ENCODE measurements around the gene TRIM41. TPM values are rescaled to one million over a fixed set of nuclear protein-coding genes. Genes with fewer than 3 reads are reported as not detected.

The TRIM41 gene
- total and polyA plus RNA-seq, 2 experiments from 2014 or later: 6.2 to 8.7 TPM

DNA sequence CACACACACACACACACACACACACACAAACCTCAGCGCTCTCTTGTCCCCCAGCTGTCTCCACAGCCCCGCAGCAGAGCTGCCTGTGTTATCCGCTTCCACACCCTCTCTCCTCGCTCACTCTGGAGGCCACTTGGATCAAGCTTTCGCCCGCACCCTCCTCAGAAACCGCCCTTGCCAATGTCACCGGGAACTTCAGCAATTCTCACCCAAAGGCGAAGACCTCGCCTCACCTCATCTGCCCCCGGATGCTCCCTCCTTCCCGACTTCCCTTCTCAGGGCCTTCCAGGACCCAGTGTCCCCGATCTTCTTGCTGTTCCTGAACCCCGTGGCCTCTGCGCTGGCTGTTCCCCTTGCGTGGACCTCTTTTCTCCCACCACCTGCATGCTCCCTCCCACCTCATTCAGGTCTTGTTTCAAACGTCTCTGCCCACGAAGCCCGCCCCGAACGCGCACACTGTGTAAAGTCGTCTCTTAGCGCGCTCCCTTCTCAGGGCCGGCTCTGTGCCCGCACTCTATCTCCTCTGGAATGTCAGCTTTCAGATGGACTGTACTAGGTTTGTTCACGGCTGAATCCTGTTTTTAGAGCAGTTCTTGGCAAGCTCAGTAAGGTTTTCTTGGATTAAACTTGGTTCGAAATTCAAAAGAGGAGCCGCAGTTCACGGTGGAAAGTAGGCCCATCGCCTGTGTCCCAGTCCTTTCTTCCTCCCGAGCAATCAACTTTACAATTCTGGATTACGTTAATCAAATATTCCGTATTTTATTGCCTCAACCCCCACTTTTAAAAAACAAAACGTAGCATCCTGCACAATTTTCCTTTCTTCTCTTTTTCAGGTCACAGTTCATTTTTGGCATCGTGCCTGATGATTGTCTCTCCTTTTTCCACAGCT is 17.1 kb upstream of the TRIM41 start:
- TF ChIP-seq ZNF331 (CRISPR knock-in tag; IDR thresholded peaks at IDR 0.05; ENCODE audit: low read depth) (no peak), EZH2 (IDR thresholded peaks at IDR 0.05; ENCODE audit: low read depth, unreplicated experiment) (peak; percentile 84), EZH2phosphoT487 (IDR thresholded peaks at IDR 0.05; ENCODE audit: unreplicated experiment) (peak; percentile 74)
- peaks cover 20% of the 10 kb centered on the region for H3K4me1 Mint-ChIP-seq
- H2AFZ ChIP-seq: peak overlapping the region; percentile 96
- H3K9me2 ChIP-seq (ENCODE audit: insufficient read depth): no peaks in the 10 kb centered on the region
- no peaks in the 10 kb centered on the region for H3K79me2 ChIP-seq (replicated peaks; ENCODE audit: insufficient read depth)
- no peaks in the 10 kb centered on the region for H4K20me1 ChIP-seq (replicated peaks; ENCODE audit: insufficient read depth)
- peaks cover 17% of the 10 kb centered on the region for H3K36me3 Mint-ChIP-seq (ENCODE audit: low read depth)
- H3K27ac Mint-ChIP-seq: no peak overlapping the region
- H3K27me3 Mint-ChIP-seq (ENCODE audit: insufficient read depth, low read depth, poor library complexity): peaks cover 68% of the 10 kb centered on the region
- peaks cover 10% of the 10 kb centered on the region; the same call in 1 of the 2 replicates for H3F3A ChIP-seq (replicated peaks; ENCODE audit: low read depth)
- peak overlapping the region; percentile 79 for H3K4me3 ChIP-seq
- peak overlapping the region; percentile 94 for H3K4me3 Mint-ChIP-seq
- H3K9me3 Mint-ChIP-seq: peaks cover 20% of the 10 kb centered on the region
- H3K4me1 ChIP-seq (ENCODE audit: insufficient read depth): peaks cover 18% of the 10 kb centered on the region
- peak overlapping the region; percentile 91 for H3K4me2 ChIP-seq
- no peak for DNase-seq (ENCODE audit: low spot score)
- ATAC-seq: peak; percentile 4
- no peak overlapping the region for H3K27ac ChIP-seq (ENCODE audit: low read depth)
- H3K36me3 ChIP-seq (ENCODE audit: insufficient read depth): no peaks in the 10 kb centered on the region
- H3K27me3 ChIP-seq (ENCODE audit: insufficient read depth): peaks cover 56% of the 10 kb centered on the region

DNA sequence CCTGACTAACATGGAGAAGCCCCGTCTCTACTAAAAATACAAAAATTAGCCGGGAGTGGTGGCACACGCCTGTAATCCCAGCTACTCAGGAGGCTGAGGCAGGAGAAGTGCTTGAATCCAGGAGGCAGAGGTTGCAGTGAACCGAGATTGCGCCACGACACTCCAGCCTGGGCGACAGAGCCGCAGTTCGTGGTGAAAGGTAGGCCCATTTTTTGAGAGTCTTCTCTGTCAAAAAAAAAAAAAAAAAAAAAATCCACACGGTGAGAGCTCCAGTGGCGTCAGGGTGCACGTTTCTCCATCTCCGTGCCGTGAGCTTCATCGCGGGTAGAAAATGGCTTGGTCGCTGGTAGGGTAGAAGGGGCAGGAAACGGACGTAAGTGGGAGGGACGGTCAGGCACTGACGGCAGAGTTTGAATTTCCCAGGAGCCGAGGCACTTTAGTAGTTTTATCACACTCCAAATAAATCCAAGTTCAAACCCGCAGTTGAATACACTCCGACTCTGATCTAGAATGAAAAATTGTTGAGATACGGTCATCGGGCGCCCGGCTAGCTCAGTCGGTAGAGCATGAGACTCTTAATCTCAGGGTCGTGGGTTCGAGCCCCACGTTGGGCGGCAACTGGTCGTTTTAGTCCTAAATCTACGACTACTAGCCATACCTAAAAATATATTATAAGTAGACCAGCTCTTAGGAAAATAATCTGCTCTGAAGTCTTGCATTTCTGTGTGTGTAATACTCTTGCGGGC is 15.7 kb upstream of the TRIM41 start:
- Mint-ChIP-seq H3K36me3 (ENCODE audit: low read depth) (peaks cover 17% of the 10 kb centered on the region), H3K4me3 (peak overlapping the region; percentile 94), H3K9me3 (peaks cover 20% of the 10 kb centered on the region), H3K27ac (peak overlapping the region; percentile 75), H3K27me3 (ENCODE audit: insufficient read depth, low read depth, poor library complexity) (peaks cover 54% of the 10 kb centered on the region), H3K4me1 (peaks cover 14% of the 10 kb centered on the region)
- Histone ChIP-seq H3F3A (replicated peaks; ENCODE audit: low read depth) (peaks cover 10% of the 10 kb centered on the region; the same call in 1 of the 2 replicates), H4K20me1 (replicated peaks; ENCODE audit: insufficient read depth) (no peaks in the 10 kb centered on the region; the same call in 1 of the 2 replicates), H3K27ac (ENCODE audit: low read depth) (no peak overlapping the region), H2AFZ (peak overlapping the region; percentile 64), H3K36me3 (ENCODE audit: insufficient read depth) (no peaks in the 10 kb centered on the region), H3K4me2 (peak overlapping the region; percentile 72), H3K4me1 (ENCODE audit: insufficient read depth) (peaks cover 15% of the 10 kb centered on the region; the same call in 1 of the 2 replicates), H3K79me2 (replicated peaks; ENCODE audit: insufficient read depth) (no peaks in the 10 kb centered on the region), H3K27me3 (ENCODE audit: insufficient read depth) (peaks cover 42% of the 10 kb centered on the region), H3K9me2 (ENCODE audit: insufficient read depth) (no peaks in the 10 kb centered on the region), H3K4me3 (peak overlapping the region; percentile 79)
- ATAC-seq: peak; percentile 15
- peak; percentile 88 for DNase-seq (ENCODE audit: low spot score)
- TF ChIP-seq, protein P1, sequence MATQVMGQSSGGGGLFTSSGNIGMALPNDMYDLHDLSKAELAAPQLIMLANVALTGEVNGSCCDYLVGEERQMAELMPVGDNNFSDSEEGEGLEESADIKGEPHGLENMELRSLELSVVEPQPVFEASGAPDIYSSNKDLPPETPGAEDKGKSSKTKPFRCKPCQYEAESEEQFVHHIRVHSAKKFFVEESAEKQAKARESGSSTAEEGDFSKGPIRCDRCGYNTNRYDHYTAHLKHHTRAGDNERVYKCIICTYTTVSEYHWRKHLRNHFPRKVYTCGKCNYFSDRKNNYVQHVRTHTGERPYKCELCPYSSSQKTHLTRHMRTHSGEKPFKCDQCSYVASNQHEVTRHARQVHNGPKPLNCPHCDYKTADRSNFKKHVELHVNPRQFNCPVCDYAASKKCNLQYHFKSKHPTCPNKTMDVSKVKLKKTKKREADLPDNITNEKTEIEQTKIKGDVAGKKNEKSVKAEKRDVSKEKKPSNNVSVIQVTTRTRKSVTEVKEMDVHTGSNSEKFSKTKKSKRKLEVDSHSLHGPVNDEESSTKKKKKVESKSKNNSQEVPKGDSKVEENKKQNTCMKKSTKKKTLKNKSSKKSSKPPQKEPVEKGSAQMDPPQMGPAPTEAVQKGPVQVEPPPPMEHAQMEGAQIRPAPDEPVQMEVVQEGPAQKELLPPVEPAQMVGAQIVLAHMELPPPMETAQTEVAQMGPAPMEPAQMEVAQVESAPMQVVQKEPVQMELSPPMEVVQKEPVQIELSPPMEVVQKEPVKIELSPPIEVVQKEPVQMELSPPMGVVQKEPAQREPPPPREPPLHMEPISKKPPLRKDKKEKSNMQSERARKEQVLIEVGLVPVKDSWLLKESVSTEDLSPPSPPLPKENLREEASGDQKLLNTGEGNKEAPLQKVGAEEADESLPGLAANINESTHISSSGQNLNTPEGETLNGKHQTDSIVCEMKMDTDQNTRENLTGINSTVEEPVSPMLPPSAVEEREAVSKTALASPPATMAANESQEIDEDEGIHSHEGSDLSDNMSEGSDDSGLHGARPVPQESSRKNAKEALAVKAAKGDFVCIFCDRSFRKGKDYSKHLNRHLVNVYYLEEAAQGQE (IDR thresholded peaks at IDR 0.05; ENCODE audit: unreplicated experiment): no peak
- TF ChIP-seq ZNF114 (CRISPR knock-in tag; IDR thresholded peaks at IDR 0.05) (no peak), CREB1 (CRISPR knock-in tag; IDR thresholded peaks at IDR 0.05; ENCODE audit: low read depth) (no peak), JUNB (IDR thresholded peaks at IDR 0.05; ENCODE audit: unreplicated experiment) (no peak), POLR2AphosphoS5 (IDR thresholded peaks at IDR 0.05; ENCODE audit: low read depth) (no peak), NANOG (IDR thresholded peaks at IDR 0.05; ENCODE audit: borderline replicate concordance) (no peak), ZNF331 (CRISPR knock-in tag; IDR thresholded peaks at IDR 0.05; ENCODE audit: low read depth) (no peak), EZH2 (IDR thresholded peaks at IDR 0.05; ENCODE audit: low read depth, unreplicated experiment) (no peak), EZH2phosphoT487 (IDR thresholded peaks at IDR 0.05; ENCODE audit: unreplicated experiment) (no peak)
- TF ChIP-seq, protein P2, sequence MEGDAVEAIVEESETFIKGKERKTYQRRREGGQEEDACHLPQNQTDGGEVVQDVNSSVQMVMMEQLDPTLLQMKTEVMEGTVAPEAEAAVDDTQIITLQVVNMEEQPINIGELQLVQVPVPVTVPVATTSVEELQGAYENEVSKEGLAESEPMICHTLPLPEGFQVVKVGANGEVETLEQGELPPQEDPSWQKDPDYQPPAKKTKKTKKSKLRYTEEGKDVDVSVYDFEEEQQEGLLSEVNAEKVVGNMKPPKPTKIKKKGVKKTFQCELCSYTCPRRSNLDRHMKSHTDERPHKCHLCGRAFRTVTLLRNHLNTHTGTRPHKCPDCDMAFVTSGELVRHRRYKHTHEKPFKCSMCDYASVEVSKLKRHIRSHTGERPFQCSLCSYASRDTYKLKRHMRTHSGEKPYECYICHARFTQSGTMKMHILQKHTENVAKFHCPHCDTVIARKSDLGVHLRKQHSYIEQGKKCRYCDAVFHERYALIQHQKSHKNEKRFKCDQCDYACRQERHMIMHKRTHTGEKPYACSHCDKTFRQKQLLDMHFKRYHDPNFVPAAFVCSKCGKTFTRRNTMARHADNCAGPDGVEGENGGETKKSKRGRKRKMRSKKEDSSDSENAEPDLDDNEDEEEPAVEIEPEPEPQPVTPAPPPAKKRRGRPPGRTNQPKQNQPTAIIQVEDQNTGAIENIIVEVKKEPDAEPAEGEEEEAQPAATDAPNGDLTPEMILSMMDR (conservative IDR thresholded peaks at IDR 0.05; ENCODE audit: low read depth in 2 of 2): no peak
- TF ChIP-seq, protein P3, sequence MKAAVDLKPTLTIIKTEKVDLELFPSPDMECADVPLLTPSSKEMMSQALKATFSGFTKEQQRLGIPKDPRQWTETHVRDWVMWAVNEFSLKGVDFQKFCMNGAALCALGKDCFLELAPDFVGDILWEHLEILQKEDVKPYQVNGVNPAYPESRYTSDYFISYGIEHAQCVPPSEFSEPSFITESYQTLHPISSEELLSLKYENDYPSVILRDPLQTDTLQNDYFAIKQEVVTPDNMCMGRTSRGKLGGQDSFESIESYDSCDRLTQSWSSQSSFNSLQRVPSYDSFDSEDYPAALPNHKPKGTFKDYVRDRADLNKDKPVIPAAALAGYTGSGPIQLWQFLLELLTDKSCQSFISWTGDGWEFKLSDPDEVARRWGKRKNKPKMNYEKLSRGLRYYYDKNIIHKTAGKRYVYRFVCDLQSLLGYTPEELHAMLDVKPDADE (IDR thresholded peaks at IDR 0.05): no peak

All from GM23338 (cell line).